Measurements from ENCODE around the gene VEGFC. TPM values are rescaled to one million over a fixed set of nuclear protein-coding genes. Genes with fewer than 3 reads are reported as not detected.

VEGFC gene, protein sequence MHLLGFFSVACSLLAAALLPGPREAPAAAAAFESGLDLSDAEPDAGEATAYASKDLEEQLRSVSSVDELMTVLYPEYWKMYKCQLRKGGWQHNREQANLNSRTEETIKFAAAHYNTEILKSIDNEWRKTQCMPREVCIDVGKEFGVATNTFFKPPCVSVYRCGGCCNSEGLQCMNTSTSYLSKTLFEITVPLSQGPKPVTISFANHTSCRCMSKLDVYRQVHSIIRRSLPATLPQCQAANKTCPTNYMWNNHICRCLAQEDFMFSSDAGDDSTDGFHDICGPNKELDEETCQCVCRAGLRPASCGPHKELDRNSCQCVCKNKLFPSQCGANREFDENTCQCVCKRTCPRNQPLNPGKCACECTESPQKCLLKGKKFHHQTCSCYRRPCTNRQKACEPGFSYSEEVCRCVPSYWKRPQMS
- total RNA-seq, result 14.3 and 39.6 TPM in 2 replicates

DNA sequence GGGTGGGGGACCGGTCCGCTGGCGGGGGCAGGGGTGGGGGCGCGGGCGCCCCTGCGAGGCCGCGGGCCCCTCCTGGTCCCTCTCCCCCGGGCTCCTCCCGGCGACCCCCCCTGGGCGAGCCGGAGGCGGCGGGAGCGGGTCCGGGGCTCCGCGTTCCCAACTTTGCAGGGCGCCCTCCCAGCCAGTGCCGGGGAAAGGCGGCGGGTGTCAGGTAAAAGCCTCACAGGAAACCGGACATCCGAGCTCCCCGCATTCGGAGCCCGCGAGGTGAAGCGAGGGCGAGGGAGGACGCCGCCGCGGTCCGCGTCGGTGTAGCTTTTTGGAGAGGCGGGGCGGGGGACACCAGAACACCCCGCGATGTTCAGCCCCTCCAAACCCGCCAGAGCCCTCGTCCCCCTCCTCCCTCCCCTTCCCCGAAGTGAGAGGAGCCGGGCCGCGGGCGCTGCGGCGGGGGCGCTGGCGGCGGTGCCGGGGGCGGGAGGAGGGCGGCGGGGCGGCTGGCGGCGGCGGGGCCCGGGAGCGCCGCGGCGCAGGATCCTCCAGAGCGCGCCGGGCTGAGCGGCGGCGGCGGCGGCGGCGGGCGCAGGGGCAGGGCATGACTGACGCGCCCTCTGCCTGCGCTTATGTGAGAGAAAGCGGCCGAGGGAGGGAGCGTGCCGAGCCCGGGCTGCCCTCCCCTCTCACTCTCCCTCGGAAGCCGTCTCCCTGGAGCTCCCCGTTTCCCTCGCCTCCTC, at the start of gene VEGFC:
TSS of gene VEGFC (minus strand) at position 597 of the 734 bp plus-strand sequence. CDS start 611 bp downstream, outside the sequence.

All from endothelial cell of coronary artery (primary cell).